KOPT-K1 (cell line): ENCODE data around the gene FHIP1B.
"Not testable (repeated sequence)": the region's sequence is repeated elsewhere in the genome, so short reads cannot be mapped to it uniquely, and the experiment has no call there.

Experiments used
- H3K27ac ChIP-seq: fragments of 200-600 bp; sonication (generic); 2 replicates; pipeline ENCODE4 v1.5.1; 2016; ENCODE audit warnings: antibody characterized with exemption, mild to moderate bottlenecking, low read depth, low read length; ENCODE audit not compliant: poor library complexity, severe bottlenecking
- H3K36me3 ChIP-seq: fragments of 200-600 bp; sonication (generic); 2 replicates; pipeline ENCODE4 v1.5.1; 2017; ENCODE audit warnings: antibody characterized with exemption, mild to moderate bottlenecking, low read length, moderate library complexity; ENCODE audit not compliant: insufficient read depth
- H3K9me3 ChIP-seq: fragments of 200-600 bp; sonication (generic); 2 replicates; pipeline ENCODE4 v1.5.1; 2017; ENCODE audit warnings: antibody characterized with exemption, low read length, mild to moderate bottlenecking; ENCODE audit not compliant: insufficient read depth, poor library complexity, severe bottlenecking

The FHIP1B gene

GRCh38 chr11:6234387-6235107 is at the start of gene FHIP1B:
Gene FHIP1B (minus strand): TSS chr11:6234636. CDS start chr11:6224516, 10,120 bp downstream.
- no peaks in the 10 kb centered on the region for H3K9me3 ChIP-seq
- H3K36me3 ChIP-seq = no peaks in the 10 kb centered on the region
- peak within 1 kb of the TSS; percentile 62 for H3K27ac ChIP-seq

- H3K27ac ChIP-seq = no peak overlapping the region
These were observed 49.1 kb upstream of the FHIP1B start for GRCh38 chr11:6283453-6284023.

GRCh38 chr11:6280809-6281208 is 46.4 kb upstream of the FHIP1B start:
- H3K9me3 ChIP-seq, H3K36me3 ChIP-seq, H3K27ac ChIP-seq: not testable (repeated sequence)

More at GRCh38 chr11:6283453-6284023, 49.1 kb upstream of the FHIP1B start:
- H3K36me3 ChIP-seq = no peaks in the 10 kb centered on the region
- peaks cover 3% of the 10 kb centered on the region for H3K9me3 ChIP-seq

GRCh38 chr11:6273188-6273587 is 38.8 kb upstream of the FHIP1B start:
- Histone ChIP-seq H3K27ac (no peak overlapping the region), H3K9me3 (no peaks in the 10 kb centered on the region), H3K36me3 (no peaks in the 10 kb centered on the region)

- no peak overlapping the region for H3K27ac ChIP-seq
- no peaks in the 10 kb centered on the region for H3K9me3 ChIP-seq
- no peaks in the 10 kb centered on the region for H3K36me3 ChIP-seq
These were observed 37.2 kb upstream of the FHIP1B start for GRCh38 chr11:6271598-6271997.

GRCh38 chr11:6270584-6271246 is 36.3 kb upstream of the FHIP1B start:
- Histone ChIP-seq H3K27ac (no peak overlapping the region), H3K9me3 (no peaks in the 10 kb centered on the region), H3K36me3 (no peaks in the 10 kb centered on the region)

GRCh38 chr11:6269994-6270393 is 35.6 kb upstream of the FHIP1B start:
- Histone ChIP-seq H3K27ac (no peak overlapping the region), H3K36me3 (no peaks in the 10 kb centered on the region), H3K9me3 (no peaks in the 10 kb centered on the region)

- Histone ChIP-seq H3K9me3 (no peaks in the 10 kb centered on the region), H3K36me3 (no peaks in the 10 kb centered on the region), H3K27ac (no peak overlapping the region)
These were observed 34.4 kb upstream of the FHIP1B start for GRCh38 chr11:6268820-6269219.

GRCh38 chr11:6263662-6264061 is 29.2 kb upstream of the FHIP1B start:
- no peak overlapping the region for H3K27ac ChIP-seq
- H3K36me3 ChIP-seq = no peaks in the 10 kb centered on the region
- H3K9me3 ChIP-seq = peaks cover 4% of the 10 kb centered on the region

- no peaks in the 10 kb centered on the region for H3K36me3 ChIP-seq
- H3K9me3 ChIP-seq = peaks cover 4% of the 10 kb centered on the region
- H3K27ac ChIP-seq = no peak overlapping the region
These were observed 25.8 kb upstream of the FHIP1B start for GRCh38 chr11:6260207-6260726.

GRCh38 chr11:6258571-6259081 is 24.2 kb upstream of the FHIP1B start:
- peaks cover 4% of the 10 kb centered on the region for H3K9me3 ChIP-seq
- H3K36me3 ChIP-seq = no peaks in the 10 kb centered on the region
- no peak overlapping the region for H3K27ac ChIP-seq

GRCh38 chr11:6258141-6258540 is 23.7 kb upstream of the FHIP1B start:
- Histone ChIP-seq H3K27ac (no peak overlapping the region), H3K36me3 (no peaks in the 10 kb centered on the region), H3K9me3 (peaks cover 4% of the 10 kb centered on the region)

GRCh38 chr11:6253197-6253596 is 18.8 kb upstream of the FHIP1B start:
- Histone ChIP-seq H3K9me3 (no peaks in the 10 kb centered on the region), H3K27ac (no peak overlapping the region)

GRCh38 chr11:6251990-6252473 is 17.6 kb upstream of the FHIP1B start:
- H3K9me3 ChIP-seq = no peaks in the 10 kb centered on the region
- no peak overlapping the region for H3K27ac ChIP-seq
- no peaks in the 10 kb centered on the region for H3K36me3 ChIP-seq

More at GRCh38 chr11:6253197-6253596, 18.8 kb upstream of the FHIP1B start:
- H3K36me3 ChIP-seq = no peaks in the 10 kb centered on the region

- Histone ChIP-seq H3K27ac (no peak overlapping the region), H3K9me3 (no peaks in the 10 kb centered on the region), H3K36me3 (no peaks in the 10 kb centered on the region)
These were observed 16.8 kb upstream of the FHIP1B start for GRCh38 chr11:6251120-6251733.
